Eye (tissue), 1 donor: Measurements from ENCODE around the gene PRPF31.
"Not testable (repeated sequence)": the region's sequence is repeated elsewhere in the genome, so short reads cannot be mapped to it uniquely, and the experiment has no call there.

Experiments
- DNase-seq: peaks from one replicate; pipeline ENCODE4 v3.0.0-alpha.2; 2015

The PRPF31 gene, protein sequence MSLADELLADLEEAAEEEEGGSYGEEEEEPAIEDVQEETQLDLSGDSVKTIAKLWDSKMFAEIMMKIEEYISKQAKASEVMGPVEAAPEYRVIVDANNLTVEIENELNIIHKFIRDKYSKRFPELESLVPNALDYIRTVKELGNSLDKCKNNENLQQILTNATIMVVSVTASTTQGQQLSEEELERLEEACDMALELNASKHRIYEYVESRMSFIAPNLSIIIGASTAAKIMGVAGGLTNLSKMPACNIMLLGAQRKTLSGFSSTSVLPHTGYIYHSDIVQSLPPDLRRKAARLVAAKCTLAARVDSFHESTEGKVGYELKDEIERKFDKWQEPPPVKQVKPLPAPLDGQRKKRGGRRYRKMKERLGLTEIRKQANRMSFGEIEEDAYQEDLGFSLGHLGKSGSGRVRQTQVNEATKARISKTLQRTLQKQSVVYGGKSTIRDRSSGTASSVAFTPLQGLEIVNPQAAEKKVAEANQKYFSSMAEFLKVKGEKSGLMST

DNA sequence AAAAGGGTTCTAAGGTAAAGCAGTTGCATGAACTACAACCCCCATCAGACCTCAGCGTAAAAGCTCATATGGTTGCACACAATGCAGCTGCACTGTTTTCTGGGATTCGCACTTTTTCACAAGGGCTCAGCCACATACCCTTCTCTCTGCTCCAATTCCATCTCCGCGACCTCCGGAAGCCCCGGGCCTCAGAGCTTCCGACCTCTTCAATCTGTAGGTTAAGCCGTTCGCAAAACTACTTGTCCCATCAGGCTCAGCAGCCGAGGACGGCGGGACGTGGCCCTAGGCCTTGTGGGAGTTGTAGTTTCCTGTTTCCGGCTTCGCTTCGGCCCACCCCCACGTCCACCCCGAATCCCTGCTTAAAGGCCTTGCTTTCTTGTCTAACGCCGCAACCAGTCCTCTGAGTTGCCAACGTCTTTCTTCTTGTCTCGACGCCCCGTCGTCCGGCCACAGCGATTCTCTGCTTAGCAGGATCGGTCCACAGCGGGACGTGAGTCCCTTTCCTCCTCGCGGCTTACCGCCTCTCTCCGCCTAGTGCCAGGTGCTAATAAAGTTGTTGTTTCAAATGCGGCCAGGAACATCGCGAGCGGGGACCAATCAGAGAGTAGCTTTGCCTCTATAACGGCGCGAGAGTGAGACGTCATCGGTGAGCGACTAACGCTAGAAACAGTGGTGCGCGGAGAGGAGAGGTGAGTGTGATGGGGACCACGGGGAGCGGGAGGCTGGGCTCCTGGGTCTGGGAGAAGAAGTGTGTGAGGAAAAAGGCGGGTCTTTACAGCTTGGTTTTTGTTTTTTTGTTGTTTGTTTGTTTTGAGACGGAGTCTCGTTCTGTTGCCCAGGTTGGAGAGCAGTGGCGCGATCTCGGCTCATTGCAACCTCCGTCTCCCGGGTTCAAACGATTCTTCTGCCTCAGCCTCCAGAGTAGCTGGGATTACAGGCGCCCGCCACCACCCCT is at the start of gene PRPF31, which contains the start of gene TFPT:
Gene PRPF31, plus strand, starts transcription at position 646 of the 955 bp plus-strand sequence. CDS start 2,525 bp downstream, outside the sequence.
Gene TFPT, minus strand, starts transcription at position 549 of the 955 bp plus-strand sequence. Its CDS starts 388 bp downstream, at position 161.
- DNase-seq: peak; percentile 100

DNA sequence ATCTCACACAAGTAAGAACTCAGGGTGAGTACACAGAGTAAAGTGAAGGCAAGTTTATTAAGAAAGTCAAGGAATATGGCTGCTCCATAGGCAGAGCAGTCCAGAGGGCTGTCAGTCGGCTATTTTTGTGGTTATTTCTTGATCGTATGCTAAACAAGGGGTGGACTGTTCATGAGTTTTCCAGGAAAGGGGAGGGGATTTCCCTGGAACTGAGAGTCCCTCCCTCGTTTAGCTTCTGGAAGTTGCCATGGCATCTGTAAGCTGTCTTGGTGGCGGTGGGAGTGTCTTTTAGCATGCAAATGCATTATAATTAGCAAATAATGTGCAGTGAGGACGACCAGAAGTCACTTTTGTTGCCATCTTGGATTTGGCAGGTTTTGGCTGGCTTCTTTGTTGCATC is 46.1 kb upstream of the PRPF31 start:
- DNase-seq: no peak

DNA sequence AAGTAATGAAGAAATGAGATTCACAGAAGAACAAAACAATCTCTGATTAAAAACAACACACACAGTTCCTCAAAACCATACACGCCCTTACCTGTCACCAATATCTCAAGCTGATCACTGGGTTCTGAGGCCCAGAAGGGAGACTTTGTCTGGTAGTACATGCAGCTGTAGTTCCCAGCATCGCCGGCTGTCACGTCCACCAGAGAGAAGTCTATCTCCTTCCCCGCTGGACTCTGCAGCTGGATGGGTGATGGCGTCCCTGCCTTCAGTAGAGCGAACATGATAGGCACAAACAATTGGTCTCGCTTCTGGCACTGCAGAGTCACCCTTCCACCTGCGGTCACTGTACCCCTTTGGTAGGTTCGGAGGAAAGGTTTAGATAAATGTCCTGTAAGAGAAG is 41.7 kb upstream of the PRPF31 start:
- no peak for DNase-seq

DNA sequence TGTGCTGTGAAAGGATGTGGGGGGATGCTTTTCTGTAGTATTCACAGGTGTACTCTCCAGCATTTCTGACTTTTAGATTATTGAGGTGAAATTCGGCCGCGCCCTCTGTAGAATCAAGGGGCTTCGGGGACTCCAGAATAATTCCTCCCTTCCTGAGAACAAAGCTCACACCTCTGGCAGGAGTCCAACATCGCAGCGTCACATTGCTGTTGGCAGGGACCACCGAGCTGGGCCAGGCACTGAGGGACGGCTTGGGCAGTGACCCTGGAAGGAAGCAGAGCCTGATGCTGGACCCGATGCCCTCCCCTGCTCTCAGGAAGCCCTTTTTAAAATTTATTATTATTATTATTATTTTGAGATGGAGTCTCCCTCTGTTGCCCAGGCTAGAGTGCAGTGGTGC is 40.7 kb upstream of the PRPF31 start:
- no peak for DNase-seq

DNA sequence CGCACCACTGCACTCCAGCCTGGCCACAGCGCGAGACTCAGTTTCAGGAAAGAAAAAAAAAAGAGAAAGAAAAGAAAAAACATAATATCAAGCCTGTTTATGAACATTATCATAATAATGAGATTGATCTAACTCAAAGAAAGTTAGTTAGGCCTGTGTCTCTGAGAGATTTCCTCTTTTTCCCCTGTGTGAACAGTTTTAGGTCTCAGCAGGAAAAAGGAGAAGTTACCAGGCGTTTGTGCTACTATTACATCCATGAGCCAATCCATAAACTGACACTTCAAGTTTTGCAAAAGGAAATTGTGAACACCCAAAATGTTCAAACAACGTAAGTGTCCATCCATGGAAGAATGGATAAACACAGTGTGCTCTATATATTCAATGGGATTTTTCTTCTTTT is 38.2 kb upstream of the PRPF31 start:
- DNase-seq: no peak

DNA sequence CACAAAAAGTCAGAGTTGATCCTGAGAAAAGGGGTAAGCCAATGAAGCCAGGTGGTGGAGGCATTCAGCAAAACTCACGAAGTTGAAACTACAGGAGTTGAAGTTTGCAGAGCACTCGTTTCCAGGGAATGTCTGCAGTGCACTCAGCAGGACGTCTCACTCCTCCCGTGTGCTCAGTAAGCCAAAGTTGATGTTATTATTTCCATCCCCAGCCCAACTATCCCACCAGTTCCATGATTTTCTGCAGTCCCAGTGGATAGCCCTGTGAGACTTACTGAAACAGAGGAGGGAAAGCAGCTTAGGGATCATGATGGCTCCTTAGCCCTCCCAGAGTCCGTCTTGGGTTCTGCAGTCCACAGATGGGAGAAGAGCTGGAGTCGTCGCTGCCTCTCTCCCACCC is 34.5 kb upstream of the PRPF31 start, which contains the start of gene TARM1:
Gene TARM1, minus strand, starts transcription at position 334 of the 400 bp plus-strand sequence. Its CDS starts 25 bp downstream, at position 309.
- no peak for DNase-seq

DNA sequence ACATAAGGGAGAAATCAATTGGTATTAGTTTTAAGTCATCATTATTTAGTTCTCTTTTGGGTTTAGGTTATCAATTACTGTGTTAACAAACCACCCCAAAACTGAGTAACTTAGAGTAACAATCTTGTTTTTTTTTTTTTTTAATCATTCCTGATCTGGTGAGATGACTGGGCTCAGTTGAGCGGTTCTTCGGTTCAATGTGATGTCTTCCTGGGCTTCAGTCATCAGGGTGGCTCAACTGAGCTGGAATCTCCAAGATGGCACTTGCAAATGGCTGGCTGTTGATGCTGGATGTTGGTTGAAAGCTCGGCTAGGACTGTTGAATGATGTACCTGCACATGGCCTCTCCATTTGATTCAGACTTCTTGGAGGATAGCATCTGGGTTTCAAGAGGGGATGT is 31.1 kb upstream of the PRPF31 start:
- no peak for DNase-seq

DNA sequence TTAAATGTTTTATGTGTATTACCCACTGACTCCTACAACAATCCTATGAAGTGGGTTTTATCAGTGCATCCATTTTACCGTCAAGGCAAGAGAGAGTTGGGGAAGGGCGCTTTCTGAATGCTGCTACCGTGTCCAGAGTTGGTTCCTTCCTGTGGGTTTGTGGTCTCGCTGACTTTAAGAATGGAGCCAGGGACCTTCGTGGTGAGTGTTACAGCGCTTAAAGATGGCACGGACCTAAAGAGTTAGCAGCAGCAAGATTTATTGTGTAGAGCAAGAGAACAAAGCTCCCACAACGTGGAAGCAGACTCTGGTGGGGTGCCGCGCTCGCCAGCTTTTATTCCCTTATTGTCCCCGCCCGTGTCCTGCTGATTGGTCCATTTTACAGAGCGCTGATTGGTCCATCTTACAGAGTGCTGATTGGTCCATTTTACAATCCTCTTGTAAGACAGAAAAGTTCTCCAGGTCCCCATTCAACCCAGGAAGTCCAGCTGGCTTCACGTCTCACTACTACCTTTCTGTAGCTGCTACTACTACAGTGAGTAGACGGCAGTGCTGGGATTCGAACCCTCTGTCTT is 21.0 kb upstream of the PRPF31 start:
- no peak for DNase-seq

DNA sequence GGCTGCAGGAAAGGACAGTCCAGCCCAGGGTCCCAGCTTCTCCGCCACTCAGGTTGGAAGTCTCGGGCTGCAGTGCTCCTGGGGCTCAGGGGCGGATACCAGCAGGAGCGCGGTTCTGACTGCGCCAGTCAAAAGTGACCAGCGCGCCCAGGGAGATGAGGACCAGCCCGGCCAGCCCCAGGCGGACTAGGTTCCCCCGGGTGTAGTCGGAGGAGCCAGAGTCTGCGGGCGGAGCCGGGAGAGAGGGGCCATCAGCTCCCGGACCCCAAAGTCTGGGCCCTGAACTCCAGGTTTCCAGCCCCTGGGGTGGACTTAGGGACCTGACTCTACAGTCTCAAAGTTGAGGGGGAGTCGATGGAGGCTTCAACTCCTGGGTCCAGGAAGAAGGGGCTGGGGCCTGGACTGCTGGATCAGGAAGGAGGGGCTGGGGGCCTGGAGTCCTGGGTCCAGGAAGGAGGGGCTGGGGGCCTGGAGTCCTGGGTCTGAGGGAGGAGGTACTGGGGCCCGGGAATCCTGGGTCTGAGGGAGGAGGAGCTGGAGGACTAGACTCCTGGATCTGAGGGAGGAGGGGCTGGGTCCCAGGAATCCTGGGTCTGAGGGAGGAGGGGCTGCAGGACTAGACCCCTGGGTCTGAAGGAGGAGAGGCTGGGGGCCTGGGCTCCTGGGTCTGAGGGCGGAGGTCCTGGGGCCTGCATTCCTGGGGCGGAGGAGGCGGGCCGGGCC is 20.3 kb upstream of the PRPF31 start:
- no peak for DNase-seq

DNA sequence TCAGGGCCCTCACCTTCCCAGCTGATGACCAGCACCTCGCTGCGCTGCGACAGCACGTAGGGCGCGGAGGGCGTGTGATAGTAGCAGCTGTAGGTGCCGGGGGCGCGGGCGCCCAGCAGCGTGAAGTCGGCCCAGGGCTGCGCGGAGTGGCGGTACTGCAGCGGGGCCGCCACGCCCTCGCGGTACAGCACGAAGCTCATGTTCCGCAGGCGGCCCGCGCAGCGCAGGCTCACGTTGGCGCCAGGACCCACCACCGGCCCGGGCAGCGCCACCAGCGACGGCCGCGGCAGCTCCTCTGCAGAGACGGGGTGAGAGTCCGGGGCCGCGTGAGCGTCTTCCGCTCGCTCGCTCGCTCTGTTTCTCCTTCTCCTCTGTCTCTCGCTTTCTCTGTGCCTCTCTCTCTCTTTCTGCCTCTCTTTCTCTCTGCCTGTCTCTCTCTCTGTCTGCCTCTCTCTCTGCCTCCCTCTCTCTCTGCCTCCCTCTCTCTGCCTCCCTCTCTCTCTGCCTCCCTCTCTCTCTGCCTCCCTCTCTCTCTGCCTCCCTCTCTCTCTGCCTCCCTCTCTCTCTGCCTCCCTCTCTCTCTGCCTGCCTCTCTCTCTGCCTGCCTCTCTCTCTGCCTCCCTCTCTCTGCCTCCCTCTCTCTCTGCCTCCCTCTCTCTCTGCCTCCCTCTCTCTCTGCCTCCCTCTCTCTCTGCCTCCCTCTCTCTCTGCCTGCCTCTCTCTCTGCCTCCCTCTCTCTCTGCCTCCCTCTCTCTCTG is 19.5 kb upstream of the PRPF31 start:
- peak; percentile 66 for DNase-seq

DNA sequence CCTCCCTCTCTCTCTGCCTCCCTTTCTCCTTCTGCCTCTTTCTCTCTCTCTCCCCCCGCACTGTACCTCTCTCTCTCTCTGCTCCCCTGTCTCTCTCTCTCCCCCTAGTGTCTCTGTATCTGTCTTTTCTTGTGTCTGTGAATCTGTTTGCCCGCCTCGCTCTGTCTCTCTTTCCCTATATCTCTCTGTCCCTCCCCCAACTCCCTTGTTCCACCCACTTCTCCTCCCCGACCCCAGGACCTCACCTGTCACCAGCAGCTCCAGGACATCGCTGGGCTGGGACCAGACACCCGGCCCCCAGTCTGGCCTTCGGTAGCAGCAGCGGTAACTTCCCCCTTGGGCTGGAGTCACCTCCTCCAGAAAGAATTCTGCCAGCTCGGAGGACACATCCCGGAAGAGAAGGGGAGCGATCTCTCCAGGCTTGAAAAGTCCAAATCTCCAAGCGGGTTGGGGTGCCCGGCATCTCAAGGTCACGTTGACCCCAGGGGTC is 18.9 kb upstream of the PRPF31 start:
- peak; percentile 9 for DNase-seq

DNA sequence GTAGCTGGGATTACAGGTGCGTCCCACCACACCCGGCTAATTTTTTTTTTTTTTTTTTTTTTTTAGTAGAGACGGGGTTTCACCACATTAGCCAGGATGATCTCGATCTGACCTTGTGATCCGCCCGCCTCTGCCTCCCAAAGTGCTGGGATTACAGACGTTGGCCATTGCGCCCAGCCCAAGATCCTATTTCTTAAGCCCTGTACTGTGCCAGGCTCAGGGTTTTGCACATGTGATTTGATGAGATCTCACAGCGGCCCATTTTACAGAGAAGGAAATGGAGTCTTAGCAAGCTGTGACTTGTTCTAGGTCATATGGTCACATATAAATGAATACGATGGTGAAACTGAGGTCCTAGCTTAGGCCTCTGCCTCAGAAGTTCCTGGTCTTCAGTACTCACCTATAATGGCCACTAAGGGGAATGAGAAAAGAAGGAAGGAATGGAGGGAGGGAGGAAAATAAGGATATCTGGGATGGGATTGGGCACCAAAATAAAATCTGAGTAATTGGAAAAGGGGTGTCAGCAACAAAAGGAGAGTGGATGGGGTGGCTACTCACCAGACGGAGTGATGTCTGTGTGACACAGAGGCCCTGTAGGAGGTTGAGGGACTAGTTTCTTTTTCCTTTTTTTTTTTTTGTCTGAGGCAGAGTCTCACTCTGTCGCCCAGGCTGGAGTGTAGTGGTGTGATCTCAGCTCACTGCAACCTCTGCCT is 16.2 kb upstream of the PRPF31 start:
- DNase-seq: no peak

DNA sequence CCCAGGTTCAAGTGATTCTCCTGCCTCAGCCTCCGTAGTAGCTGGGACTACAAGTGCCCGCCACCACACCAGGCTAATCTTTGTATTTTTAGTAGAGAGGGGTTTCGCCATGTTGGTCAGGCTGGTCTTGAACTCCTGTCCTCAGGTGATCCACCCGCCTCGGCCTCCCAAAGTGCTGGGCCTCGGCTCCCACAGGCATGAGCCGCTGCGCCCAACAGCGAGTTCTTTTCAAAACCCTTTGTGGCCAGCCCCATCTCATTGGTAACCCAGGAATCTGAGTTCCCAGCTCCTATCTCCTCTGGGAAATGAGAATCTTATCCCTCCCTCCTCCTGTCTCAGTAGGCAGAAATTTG is 15.7 kb upstream of the PRPF31 start:
- not testable (repeated sequence) for DNase-seq

DNA sequence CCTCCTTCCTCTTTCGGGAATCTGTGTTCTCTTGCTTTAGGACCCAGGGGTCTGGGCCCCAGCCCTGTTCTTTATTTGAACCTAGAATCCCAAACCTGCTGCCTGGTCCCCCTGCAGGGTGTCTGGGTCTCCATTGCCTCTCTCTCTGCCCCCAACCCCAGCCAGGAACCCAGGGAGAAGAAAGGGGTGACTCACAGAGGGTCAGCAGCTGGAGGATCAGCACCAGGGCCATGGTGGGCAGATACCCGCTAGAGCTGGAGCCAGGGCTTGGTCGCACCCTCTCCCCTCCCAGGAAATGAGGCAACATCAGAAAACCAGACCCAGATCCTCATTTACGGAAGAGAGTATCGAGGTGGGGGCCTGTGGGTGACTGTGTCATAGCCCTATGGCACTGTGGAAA is 15.0 kb upstream of the PRPF31 start, which contains the start of gene OSCAR:
Gene OSCAR, minus strand, starts transcription at position 243 of the 400 bp plus-strand sequence. Its CDS starts 11 bp downstream, at position 232.
- no peak for DNase-seq

DNA sequence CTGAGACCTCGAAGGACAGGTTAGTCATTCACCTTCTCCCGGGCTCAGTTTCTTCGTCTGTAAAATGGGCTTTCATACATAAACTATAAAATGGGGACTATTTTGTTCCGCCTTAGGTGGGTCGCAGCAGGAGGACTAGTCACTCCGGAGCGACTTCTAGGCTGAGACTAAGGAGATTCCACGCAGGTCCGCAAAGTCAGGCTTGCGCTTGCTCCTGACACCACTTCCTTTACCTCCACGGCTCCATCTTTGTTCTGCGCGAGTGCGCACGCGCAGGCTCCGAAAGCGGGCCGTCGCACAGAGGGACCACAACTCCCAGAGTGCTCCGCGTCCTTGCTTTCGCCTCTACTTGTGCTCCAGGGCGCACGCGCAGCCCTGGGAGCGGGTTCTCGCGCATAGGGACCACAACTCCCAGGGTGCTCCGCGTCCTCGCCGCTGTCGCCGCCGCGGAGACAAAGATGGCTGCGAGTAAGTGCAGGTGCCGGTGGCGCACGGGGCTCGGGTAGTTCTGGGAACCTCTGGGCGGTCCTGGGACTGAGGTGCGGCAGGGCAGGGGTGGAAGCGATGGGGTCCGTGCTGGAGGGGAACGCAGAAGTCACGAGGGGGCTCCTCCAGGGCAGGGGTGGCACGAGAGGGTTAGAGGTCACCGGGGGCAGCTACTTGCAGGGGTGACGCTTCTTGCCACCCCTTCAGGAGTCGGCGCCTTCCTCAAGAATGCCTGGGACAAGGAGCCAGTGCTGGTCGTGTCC is 13.0 kb upstream of the PRPF31 start, which contains the start of gene NDUFA3:
Gene NDUFA3, plus strand, starts transcription at position 435 of the 749 bp plus-strand sequence. Its CDS starts 24 bp downstream, at position 459.
- DNase-seq: peak; percentile 99

DNA sequence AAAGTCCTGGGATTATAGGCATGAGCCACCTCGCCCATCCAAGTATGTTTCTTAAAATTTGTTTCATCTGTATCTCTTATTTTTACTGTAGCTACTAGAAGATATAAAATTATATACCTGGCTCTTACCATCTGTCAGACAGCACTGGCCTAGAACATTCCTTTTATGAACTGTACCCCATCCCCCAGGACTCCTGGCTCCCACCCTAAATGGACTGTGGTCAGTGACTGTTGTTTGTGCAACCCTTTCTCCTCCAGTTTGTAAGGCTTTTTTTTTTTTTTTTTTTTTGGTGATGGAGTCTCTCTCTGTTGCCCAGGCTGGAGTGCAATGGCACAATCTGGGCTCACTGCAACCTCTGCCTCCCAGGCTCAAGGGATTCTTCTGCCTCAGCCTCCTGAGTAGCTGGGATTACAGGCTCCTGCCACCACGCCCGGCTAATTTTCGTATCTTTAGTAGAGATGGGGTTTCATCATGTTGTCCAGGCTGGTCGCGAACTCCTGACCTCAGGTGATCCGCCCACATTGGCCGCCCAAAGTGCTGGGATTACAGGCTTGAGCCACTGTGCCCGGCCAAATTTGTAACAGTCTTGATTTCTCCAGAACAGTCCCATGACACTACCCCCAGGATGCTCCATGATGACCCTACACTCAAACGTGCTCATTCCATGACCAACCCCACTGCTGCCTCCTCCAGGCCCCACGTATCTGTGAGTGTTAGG is 10.4 kb upstream of the PRPF31 start:
- DNase-seq: no peak

DNA sequence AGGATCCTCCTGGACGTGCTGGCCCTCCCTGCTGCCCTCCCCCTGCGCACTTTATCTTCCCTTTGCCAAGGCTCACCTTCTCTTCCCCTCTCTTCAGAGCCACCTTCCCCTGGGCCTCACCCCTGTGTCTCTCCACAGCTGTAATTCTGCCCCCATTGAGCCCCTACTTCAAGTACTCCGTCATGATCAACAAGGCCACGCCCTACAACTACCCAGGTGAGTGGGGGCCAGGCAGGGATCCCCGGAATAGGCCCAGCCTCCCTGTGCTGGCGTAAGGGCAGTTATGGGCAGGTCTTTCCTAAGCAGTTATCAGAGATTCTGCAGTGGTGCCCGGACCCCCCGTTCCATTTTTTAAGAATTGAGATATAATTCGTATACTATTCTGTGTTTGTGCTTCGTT is 9.8 kb upstream of the PRPF31 start:
- DNase-seq: no peak

DNA sequence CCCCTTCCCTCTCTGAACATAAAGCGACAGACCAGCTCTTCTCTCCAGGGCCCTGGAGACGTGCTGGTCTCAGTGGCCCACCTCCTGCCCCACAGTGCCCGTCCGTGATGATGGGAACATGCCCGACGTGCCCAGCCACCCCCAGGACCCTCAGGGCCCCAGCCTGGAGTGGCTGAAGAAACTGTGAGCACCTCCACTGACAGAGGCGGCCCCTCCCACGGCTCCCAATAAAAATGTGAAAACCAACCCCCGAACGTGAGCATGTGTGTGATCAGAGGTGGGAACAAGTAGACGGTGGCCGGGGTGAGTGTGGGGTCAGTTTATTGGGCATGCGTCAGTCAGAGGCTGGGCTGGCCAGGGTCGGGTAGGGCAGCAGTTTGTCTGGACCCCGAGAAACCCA is 8.8 kb upstream of the PRPF31 start:
- DNase-seq: no peak
